ENCODE data around the gene ROBO4. TPM values are rescaled to one million over a fixed set of nuclear protein-coding genes. Genes with fewer than 3 reads are reported as not detected.

The ROBO4 gene
- total RNA-seq, 2 donors from 2014 or later = not detected

DNA sequence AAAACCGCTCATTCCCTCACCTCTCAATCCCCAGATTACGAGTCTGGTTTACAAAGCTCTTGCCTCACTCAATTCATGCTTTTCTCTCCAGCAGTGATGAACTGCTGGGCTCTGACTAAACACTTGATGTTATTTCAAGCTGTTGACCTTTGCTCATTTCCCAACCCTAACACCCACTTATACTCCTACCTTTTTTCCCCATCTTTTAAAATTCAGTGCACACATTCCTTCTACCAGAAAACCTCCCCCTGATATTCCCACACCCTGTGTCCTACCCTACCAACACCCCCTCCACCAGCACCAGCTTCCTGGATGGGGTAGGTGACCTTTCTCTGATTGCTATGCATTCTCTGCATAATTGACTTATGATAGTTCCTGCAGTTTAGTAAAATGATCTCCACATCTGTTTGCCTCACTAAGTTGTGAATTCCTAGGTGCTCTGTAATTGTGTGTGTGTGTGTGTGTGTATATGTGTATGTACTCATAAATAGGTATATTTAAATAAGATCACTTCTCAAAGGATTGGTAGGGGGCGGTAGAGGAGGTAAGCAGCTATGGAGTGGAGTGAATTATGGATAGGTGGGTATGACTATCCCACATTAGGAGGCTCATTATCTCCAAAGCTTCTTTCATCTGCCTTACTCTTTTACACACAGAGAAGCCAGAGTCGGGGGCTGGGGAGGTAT, 37.3 kb upstream of the ROBO4 start:
- H3K4me3 Mint-ChIP-seq = no peak overlapping the region
- no peak for DNase-seq
- no peak overlapping the region for H3K27ac Mint-ChIP-seq
- ATAC-seq = no peak
- no peaks in the 10 kb centered on the region for H3K9me3 ChIP-seq (ENCODE audit: control insufficient read depth, low read length, poor library complexity, severe bottlenecking)
- peaks cover 34% of the 10 kb centered on the region for H3K27me3 Mint-ChIP-seq
- H3K36me3 Mint-ChIP-seq (ENCODE audit: low read depth) = peaks cover 3% of the 10 kb centered on the region
- H3K4me1 Mint-ChIP-seq = peaks cover 5% of the 10 kb centered on the region

DNA sequence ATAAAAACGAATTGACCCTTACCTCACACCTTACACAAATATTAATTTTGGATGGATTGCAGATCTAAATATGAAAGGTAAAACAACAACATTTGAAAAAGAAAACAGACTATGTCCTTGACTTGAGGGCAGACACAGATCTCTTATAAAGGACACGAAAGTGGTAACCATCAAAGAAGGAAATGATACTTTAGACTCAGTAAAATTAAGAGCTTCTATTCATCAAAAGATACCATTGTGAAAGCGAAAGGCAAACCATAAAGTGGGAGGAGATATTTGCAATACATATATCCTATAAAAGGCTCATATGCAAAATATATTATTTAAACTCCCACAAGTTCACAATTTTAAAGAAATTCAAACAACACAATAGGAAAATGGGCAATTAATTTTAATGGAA, 33.1 kb upstream of the ROBO4 start:
- H3K36me3 Mint-ChIP-seq (ENCODE audit: low read depth) = no peaks in the 10 kb centered on the region
- ATAC-seq (no peak), DNase-seq (no peak)
- H3K9me3 ChIP-seq (ENCODE audit: control insufficient read depth, low read length, poor library complexity, severe bottlenecking) = no peaks in the 10 kb centered on the region
- no peak overlapping the region for H3K27ac Mint-ChIP-seq
- no peak overlapping the region for H3K4me3 Mint-ChIP-seq
- peaks cover 7% of the 10 kb centered on the region for H3K27me3 Mint-ChIP-seq
- H3K4me1 Mint-ChIP-seq = peaks cover 5% of the 10 kb centered on the region

DNA sequence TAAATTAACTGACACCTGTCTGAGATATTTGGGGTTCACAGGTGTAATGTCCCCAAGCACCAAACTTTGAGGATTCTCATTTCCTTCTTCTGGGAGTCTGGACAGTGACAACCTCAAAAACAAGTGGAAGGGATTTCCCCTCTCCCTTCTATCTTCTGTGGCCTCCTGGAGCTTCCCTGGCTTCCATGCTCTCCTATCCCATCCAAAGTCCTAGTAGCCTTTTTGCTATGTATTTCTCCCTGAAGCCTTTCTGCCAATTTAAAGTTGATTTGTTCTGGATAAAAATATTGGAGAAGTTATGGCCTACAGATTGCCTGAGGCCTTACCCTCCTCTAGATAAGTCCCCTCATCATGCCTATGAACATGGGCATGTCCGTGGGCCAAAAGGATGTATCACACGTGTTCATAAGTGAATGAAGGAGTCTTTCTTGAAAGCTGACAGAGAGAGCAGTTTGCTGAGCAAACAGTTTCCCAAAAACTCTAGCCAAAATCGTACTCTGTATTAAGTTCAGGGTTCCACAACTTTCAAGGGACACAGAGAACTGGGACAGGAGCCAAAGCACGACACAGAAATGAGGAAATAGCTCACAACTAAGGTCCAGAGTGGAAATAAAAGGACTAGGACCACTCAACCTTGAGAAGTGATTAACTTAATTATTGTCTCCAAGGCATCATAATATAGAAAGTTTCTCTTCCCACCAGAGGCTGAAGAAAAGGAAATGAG, 31.4 kb upstream of the ROBO4 start:
- ATAC-seq = no peak
- H3K27ac Mint-ChIP-seq = no peak overlapping the region
- DNase-seq = no peak
- peaks cover 5% of the 10 kb centered on the region for H3K4me1 Mint-ChIP-seq
- no peak overlapping the region for H3K4me3 Mint-ChIP-seq
- peaks cover 12% of the 10 kb centered on the region for H3K27me3 Mint-ChIP-seq
- no peaks in the 10 kb centered on the region for H3K9me3 ChIP-seq (ENCODE audit: control insufficient read depth, low read length, poor library complexity, severe bottlenecking)
- peaks cover 4% of the 10 kb centered on the region for H3K36me3 Mint-ChIP-seq (ENCODE audit: low read depth)

DNA sequence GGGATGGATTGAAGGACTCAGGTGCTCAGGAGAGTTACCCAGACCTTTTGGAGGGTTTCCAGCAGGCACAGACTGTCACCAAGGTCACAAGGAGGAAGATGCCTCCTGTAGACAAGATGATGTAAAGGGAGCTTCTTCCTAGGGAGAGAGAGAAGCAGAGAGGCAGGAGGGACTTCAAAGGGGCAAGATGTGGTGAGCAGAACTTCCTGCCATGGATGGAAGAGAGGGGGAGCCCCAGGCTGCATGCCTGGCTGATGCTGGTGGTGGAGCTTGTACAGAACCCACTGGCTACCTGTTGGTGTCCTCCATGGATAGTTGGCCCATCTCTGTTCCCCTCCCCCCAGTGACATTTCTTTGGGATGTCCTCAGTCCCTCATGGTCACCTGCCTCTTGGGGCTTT, 25.6 kb upstream of the ROBO4 start:
- Mint-ChIP-seq H3K27me3 (peaks cover 24% of the 10 kb centered on the region), H3K27ac (no peak overlapping the region)
- DNase-seq = no peak

DNA sequence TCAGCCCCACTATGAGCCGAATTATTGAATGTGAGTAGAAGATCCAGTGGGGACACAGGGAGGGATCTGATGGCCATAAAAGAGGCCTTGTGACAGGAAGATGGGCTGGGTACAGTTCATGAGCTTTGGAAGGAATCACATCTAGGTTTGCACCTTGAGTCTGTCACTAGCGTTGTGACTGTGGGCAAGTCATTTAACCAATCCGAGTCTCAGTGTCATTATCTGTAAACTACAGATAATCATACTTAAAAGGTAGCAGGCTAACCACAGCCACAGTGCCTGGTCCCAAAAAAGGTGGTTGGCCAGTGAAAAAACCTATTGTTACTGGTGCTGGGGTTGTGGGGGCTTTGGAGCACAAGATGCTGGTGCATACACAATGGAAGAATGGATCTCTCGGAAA, 25.2 kb upstream of the ROBO4 start:
- Mint-ChIP-seq H3K36me3 (ENCODE audit: low read depth) (peaks cover 7% of the 10 kb centered on the region), H3K4me3 (no peak overlapping the region), H3K27ac (no peak overlapping the region), H3K4me1 (peaks cover 7% of the 10 kb centered on the region), H3K27me3 (peaks cover 24% of the 10 kb centered on the region)
- ATAC-seq (no peak), DNase-seq (no peak)
- H3K9me3 ChIP-seq (ENCODE audit: control insufficient read depth, low read length, poor library complexity, severe bottlenecking) = no peaks in the 10 kb centered on the region

More for the DNA sequence above, 25.6 kb upstream of the ROBO4 start:
- peak; percentile 32 for ATAC-seq
- H3K36me3 Mint-ChIP-seq (ENCODE audit: low read depth) = peaks cover 7% of the 10 kb centered on the region
- peaks cover 7% of the 10 kb centered on the region for H3K4me1 Mint-ChIP-seq
- H3K4me3 Mint-ChIP-seq = no peak overlapping the region
- H3K9me3 ChIP-seq (ENCODE audit: control insufficient read depth, low read length, poor library complexity, severe bottlenecking) = no peaks in the 10 kb centered on the region

DNA sequence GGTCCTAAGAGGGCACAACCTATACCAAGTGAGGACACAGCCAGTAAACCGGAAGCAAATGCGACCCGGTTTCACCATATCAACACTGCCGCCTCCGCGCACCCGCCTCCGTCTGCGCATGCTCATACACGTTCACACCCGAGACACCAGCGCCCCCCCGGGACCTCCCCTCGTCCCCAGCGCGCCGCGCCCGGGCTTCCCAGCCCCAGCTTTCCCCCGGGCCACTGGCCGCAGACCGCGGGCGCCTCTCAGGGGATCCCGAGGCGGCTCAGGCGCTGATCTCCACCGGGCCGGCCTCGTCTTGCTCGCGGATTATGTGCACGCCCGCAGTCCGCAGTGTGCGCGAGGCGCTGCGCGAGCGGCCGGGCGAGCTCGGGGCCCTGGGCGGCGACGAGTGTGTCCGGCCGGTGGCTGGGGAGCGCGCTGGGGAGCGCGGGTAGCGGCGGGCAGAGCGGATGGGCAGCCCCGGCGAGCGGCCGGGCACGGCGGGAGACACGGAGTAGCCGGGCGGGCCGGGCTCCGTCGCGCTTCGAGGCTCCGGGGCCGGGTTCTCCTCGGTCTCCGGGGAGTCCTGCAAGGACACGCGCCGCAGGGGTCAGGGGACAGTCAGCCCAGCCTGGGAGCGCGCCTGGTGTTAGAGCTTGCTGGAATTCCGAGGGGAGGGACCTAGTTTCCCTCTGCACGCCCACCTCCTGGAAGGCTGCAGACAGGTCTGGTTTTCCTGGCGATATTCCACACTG, 23.4 kb upstream of the ROBO4 start:
- Mint-ChIP-seq H3K27me3 (peaks cover 24% of the 10 kb centered on the region), H3K36me3 (ENCODE audit: low read depth) (peaks cover 7% of the 10 kb centered on the region), H3K4me1 (peaks cover 7% of the 10 kb centered on the region), H3K27ac (no peak overlapping the region), H3K4me3 (peak overlapping the region; percentile 64)
- ATAC-seq (peak; percentile 78), DNase-seq (peak; percentile 29 to 41 (median 30))
- no peaks in the 10 kb centered on the region for H3K9me3 ChIP-seq (ENCODE audit: control insufficient read depth, low read length, poor library complexity, severe bottlenecking)

DNA sequence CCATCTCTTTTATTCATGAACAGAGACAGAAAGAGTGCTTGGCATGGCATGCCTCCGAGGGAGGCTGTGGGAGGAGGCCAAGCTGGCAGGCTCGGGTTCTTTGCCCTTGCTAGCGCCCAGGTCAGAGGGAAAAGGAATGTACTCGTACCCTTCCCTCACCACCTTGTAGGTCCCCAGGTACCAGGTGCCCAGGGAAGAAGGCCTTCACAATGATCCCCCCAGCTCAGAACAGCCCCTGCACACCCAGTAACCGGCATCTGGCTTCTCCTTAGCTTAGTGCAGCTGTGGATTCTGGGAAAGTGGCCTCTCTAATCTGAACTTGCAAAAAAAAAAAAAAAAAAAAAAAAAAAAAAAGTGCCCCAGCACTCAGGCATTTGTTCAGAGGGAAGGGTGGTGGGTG, 22.7 kb upstream of the ROBO4 start:
- Mint-ChIP-seq H3K4me3 (no peak overlapping the region), H3K4me1 (peaks cover 7% of the 10 kb centered on the region), H3K27ac (no peak overlapping the region), H3K27me3 (peaks cover 22% of the 10 kb centered on the region), H3K36me3 (ENCODE audit: low read depth) (peaks cover 9% of the 10 kb centered on the region)
- DNase-seq (no peak), ATAC-seq (no peak)
- no peaks in the 10 kb centered on the region for H3K9me3 ChIP-seq (ENCODE audit: control insufficient read depth, low read length, poor library complexity, severe bottlenecking)

DNA sequence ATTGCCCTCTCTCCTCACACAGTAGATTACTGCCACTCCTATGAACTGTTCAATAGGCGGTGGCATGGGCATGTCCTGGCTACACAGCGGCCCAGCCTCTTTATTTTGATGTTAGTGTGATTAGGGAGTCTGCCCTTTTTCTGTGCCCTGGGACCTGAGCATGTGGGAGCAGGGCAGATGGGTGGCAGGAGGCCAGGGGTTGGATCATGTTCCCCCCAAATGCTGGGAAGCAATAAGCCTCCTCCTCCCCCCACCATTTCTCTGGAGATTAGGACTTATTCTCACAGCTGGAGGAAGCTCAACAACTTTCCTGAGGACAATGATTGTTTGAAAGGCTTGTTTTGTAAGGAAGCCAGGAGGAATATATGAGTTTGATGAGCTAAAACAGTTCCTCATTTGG, 22.2 kb upstream of the ROBO4 start:
- Mint-ChIP-seq H3K27me3 (peaks cover 17% of the 10 kb centered on the region), H3K4me3 (no peak overlapping the region), H3K27ac (no peak overlapping the region), H3K4me1 (peaks cover 10% of the 10 kb centered on the region), H3K36me3 (ENCODE audit: low read depth) (peaks cover 6% of the 10 kb centered on the region)
- no peak for DNase-seq
- no peak for ATAC-seq
- no peaks in the 10 kb centered on the region for H3K9me3 ChIP-seq (ENCODE audit: control insufficient read depth, low read length, poor library complexity, severe bottlenecking)

DNA sequence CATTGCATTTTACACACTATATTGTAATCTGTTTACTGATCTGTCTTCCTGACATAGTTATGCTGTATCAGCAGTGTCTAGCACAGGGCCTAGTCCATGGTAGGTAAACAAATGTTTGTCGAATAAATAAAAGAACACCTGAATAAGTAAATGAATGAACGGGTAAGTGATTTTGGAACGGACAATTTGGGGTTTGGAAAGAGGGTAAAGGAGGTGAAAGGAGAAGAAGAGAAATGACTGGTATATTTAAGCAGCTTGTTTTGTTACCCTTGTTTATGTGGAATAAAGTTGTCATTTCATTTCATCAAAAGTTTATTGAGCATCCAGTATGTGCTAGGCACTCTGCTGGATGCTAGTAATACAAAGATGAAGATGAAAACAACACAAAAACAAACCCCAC, 21.3 kb upstream of the ROBO4 start, which contains the start of gene HEPN1:
HEPN1 (plus strand) TSS at position 301 of the 400 bp plus-strand sequence.
- Mint-ChIP-seq H3K4me1 (peaks cover 10% of the 10 kb centered on the region), H3K27ac (peak within 1 kb of the TSS; percentile 1), H3K4me3 (peak within 1 kb of the TSS; percentile 66), H3K27me3 (peaks cover 16% of the 10 kb centered on the region), H3K36me3 (ENCODE audit: low read depth) (peaks cover 6% of the 10 kb centered on the region)
- no peaks in the 10 kb centered on the region for H3K9me3 ChIP-seq (ENCODE audit: control insufficient read depth, low read length, poor library complexity, severe bottlenecking)
- ATAC-seq = no peak
- no peak for DNase-seq

DNA sequence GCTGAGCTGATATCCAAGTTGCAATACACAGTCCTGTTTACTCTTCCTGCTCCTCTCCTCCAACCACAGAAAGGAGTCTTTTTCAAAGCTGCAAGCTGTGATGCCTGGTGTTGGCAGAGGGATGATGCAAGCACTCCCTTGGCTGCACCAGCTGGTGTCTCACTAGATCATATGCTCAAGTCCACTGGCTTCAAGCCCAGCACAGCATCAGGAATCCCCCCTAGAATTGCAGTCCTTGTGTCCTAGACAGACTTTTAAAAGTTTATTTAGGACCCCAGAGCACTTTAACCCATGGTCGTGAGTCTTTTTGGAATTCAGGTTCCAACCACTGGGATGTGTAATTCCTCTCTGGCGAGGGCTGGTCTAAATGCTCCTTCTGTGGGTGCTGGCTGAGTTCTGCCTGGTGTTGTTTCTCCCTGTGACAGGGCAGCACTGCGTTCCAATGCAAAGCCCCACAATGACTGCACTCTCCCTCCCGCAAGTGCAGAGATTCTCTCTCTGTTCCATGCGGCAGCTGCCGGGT, 19.5 kb upstream of the ROBO4 start:
- no peaks in the 10 kb centered on the region for H3K9me3 ChIP-seq (ENCODE audit: control insufficient read depth, low read length, poor library complexity, severe bottlenecking)
- Mint-ChIP-seq H3K4me1 (peaks cover 2% of the 10 kb centered on the region), H3K4me3 (no peak overlapping the region), H3K27ac (no peak overlapping the region), H3K36me3 (ENCODE audit: low read depth) (peaks cover 3% of the 10 kb centered on the region), H3K27me3 (peaks cover 6% of the 10 kb centered on the region)
- DNase-seq (no peak), ATAC-seq (no peak)

DNA sequence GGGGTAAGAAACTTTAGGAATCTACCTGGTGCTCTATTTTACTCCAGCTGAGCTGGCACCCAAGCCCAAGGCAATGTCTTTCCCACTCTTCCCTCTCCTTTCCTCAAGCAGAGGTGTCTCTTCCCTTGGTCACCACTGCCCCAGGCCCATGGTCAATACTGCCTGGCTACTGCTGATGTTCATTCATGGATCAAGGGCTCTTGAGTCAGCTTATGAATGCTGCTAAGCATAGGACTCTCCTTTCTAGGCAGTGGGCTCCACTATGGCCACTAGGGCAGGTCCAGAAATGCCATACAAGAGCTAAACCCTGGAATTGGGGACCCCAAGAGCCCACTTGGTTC, 18.7 kb upstream of the ROBO4 start:
- ATAC-seq (no peak), DNase-seq (no peak)
- peaks cover 3% of the 10 kb centered on the region for H3K36me3 Mint-ChIP-seq (ENCODE audit: low read depth)
- H3K9me3 ChIP-seq (ENCODE audit: control insufficient read depth, low read length, poor library complexity, severe bottlenecking) = no peaks in the 10 kb centered on the region
- peaks cover 6% of the 10 kb centered on the region for H3K27me3 Mint-ChIP-seq
- peaks cover 2% of the 10 kb centered on the region for H3K4me1 Mint-ChIP-seq
- H3K27ac Mint-ChIP-seq = no peak overlapping the region
- no peak overlapping the region for H3K4me3 Mint-ChIP-seq

DNA sequence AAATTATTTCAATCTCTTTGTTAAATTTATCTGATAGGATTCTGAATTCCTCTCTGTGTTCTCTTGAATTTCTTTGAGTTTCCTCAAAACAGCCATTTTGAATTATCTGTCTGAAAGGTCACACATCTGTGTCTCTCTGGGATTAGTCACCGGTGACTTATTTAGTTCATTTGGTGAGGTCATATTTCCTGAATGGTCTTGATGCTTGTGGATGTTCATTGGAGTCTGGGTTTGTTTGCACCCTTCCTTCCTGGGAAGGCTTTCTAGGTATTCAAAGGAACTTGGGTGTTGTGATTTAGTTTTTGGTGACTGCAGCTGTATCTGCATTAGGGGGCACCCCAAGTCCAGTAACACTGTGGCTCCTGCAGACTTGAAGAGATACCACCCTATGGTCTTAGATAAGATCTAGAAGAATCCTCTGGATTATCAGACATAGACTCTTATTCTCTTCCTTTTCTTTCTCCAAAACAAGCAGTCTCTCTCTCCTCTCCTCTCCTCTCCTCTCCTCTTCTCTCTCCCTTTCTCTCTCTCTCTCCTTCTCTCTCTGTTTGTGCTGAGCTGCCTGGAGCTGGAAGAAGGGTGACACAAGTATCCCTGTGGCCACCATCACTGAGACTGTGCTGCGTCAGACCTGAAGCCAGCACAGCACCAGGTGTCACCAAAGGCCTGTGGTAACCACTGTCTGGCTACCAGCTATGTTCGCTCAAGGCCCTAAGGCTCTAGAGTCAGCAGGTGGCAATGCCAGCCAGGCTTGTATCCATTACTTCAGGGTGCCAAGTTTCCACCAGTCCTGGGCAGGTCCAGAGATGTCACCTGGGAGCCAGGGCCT, 18.1 kb upstream of the ROBO4 start:
- ATAC-seq (no peak), DNase-seq (no peak)
- Mint-ChIP-seq H3K36me3 (ENCODE audit: low read depth) (peaks cover 3% of the 10 kb centered on the region), H3K4me1 (peaks cover 2% of the 10 kb centered on the region), H3K4me3 (no peak overlapping the region), H3K27me3 (peaks cover 6% of the 10 kb centered on the region), H3K27ac (no peak overlapping the region)
- no peaks in the 10 kb centered on the region for H3K9me3 ChIP-seq (ENCODE audit: control insufficient read depth, low read length, poor library complexity, severe bottlenecking)
